Superior temporal gyrus (tissue), 1 donor: Measurements from ENCODE around the gene TRIM28.

Experiments
- DNase-seq: peaks from one replicate; pipeline ENCODE4 v3.0.0-alpha.2; 2016; ENCODE audit errors: extremely low spot score

The TRIM28 gene

DNA sequence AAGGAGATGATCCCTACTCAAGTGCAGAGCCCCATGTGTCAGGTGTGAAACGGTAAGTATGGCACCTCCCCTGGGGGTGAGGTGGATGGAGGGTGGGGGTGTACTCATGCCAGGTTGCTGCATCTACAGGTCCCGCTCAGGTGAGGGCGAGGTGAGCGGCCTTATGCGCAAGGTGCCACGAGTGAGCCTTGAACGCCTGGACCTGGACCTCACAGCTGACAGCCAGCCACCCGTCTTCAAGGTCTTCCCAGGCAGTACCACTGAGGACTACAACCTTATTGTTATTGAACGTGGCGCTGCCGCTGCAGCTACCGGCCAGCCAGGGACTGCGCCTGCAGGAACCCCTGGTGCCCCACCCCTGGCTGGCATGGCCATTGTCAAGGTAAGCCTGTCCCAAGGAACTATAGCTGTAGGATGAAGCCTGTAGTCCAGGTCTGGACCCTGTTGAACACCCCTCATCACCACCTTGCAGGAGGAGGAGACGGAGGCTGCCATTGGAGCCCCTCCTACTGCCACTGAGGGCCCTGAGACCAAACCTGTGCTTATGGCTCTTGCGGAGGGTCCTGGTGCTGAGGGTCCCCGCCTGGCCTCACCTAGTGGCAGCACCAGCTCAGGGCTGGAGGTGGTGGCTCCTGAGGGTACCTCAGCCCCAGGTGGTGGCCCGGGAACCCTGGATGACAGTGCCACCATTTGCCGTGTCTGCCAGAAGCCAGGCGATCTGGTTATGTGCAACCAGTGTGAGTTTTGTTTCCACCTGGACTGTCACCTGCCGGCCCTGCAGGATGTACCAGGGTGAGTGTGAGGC lies 5.2 kb downstream of the TRIM28 start:
- no peak for DNase-seq

- no peak for DNase-seq
These were observed 5.9 kb downstream of the TRIM28 start for GRCh38 chr19:58549664-58550361.

DNA sequence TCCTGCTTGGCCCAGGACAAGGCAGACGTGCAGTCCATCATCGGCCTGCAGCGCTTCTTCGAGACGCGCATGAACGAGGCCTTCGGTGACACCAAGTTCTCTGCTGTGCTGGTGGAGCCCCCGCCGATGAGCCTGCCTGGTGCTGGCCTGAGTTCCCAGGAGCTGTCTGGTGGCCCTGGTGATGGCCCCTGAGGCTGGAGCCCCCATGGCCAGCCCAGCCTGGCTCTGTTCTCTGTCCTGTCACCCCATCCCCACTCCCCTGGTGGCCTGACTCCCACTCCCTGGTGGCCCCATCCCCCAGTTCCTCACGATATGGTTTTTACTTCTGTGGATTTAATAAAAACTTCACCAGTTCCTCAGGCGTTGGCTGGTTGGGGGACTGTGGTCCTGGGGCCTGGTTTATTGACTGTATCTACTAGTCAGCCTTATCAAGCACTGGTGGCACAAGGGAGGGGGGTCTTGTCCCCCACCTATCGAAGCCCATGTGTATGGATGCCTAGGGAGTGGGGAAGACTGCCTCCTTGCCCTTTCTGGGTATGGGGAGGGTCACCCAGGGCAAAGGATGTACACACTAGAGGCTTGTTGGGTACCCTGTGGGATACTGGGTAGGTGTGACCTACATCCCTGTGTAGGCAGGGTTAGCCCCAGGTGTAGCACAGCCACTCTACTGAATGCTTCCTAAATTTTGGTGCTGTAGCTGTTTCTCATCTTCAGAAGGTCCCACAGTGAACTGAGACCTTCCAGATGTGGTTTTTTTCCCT lies 6.7 kb downstream of the TRIM28 start:
- no peak for DNase-seq

- no peak for DNase-seq
These were observed 7.2 kb downstream of the TRIM28 start for GRCh38 chr19:58551123-58551497.

DNA sequence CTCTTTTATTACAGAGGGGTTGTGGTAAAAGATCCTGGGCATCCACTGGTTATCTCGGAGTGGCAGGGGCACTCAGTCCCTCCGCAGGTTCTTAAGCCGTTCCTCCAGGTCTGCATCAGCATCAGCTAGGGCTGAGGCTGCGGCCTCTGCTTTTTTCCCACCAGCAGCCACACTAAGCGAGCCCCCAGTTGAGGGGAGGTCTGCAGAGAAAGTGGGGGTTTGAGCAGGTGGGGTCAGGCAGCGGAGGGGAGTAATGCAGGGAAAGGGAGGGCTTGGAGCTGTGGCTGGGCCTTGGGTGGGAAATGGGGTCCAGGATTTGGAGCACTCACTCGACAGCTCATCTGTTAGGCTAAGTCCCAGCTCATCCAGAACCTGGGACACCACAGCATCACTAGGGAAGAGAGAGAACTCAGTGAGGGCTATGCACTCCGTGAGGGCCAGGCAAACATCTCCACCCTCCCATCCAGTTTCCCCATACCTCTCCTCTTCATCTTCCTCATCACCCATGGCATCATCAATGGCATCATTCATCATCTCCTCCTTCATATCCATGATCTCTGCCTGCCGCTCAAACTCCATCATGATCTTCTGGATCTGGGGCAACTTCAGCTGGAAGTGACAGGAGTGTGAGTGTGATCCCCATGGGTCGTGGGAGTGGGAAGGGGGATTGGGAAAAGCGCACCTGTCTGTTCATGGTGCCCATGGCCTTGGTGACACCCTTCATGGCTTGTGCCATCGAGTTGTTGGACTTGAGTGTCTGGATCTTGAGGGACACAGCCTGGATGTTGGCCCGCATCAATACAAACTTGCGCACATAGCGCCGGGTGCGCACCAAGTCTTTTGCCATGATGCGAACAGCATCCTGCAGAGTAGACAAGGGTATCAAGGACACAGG lies 8.0 kb downstream of the TRIM28 start:
- DNase-seq, result no peak

GRCh38 chr19:58552655-58553054 lies 8.8 kb downstream of the TRIM28 start:
- DNase-seq, result no peak

DNA sequence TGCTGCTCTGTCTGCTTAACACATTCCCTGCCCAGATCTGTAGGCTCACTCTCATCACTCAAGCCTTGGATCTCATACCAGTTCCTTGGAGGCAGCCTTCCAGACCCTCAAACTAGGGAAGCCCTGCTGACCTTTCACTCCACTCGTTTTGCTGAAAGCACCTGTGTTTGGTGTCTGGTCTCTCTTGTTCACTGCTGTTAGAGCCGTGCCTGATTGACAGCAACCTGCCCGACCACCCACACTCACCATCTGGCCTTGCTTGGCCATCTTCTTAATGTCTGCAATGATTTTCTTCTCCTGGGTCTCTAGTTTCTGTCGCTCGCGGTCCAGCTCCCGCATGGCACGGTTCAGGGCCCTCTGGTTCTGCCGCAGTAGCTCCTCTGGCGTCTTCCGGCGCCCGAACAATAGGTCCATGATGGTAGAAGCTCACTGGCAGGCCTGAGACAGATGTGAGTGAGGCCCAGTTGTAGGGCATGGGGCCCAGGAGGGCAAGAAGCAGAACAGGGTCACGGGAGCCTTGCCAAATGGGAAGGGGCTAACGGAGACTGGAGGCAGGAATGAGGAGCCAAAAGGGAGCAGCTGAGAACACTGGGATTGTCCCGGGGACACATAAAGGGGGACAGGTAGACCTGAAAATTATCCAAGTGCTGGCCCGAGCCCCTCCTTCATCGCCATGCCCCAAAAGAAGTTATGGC lies 10.1 kb downstream of the TRIM28 start:
- DNase-seq, result no peak

DNA sequence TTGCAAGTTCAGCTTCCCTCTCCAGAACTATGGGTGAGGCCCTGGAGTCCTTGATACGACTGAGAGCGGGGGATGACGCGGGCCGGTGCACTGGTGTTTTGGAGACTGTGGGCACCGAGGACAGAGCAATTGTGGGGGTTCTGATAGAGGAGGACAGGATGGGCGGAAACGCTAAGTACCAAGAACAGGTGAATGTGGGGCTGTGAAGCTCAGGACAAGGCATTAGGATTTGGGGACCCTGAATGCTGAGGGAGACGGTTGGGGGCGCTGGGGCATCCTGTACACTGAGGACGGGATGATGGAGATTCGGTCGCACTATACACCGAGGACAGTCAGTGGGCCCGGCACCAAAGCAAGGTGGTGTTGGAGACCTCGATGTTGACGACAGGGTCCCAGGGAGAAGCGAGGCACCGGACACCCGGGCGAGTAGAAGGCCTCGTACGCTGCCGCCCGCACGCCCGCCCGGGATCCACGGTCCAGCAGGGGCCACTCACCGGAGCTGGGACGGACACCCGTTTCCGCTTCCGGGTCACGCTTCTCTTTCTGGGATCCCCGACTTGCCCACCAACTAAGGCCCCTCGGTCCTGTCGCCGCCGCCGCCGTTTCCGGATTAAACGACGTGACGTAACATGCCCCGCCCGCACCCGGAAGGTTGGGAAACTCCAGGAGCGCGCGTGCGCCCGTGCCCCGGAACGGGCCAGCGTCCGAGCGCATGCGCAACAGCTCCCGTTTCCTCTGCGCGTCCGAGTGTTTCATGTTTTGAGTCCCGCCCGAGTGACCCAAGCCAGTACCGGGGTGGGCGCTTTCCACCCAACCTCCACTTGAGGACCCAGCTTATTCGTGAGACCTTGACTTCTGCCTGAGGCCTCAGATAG lies 10.9 kb downstream of the TRIM28 start, which contains the start of gene CHMP2A:
CHMP2A (minus strand) TSS at position 612 of the 875 bp plus-strand sequence. CDS start 893 bp downstream, outside the sequence.
- peak; percentile 95 for DNase-seq

DNA sequence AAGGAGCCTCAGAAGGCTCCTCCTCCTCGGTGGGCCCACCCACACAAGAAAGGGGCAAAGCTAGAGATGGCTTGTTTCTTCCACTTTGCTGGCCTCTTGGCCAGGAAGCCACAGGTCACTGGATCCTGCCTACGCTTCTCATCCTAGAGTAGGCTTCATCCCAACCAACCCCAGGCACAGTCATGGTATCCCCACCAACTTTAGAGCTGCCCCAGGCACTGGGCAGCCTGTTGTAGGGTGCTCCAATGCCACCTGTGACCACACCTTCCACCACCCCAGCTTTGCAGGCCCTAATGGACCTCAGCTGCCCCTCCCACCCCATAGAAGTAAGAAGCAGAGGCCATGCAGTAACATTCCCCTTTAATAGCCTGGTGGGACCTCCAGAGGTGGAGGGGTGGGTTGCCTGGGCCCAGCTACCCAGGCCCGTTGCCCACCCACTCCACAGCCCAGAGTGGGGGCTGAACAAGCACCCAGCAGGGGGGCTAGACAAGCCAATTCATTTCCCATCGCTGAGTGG lies 11.6 kb downstream of the TRIM28 start:
- no peak for DNase-seq

DNA sequence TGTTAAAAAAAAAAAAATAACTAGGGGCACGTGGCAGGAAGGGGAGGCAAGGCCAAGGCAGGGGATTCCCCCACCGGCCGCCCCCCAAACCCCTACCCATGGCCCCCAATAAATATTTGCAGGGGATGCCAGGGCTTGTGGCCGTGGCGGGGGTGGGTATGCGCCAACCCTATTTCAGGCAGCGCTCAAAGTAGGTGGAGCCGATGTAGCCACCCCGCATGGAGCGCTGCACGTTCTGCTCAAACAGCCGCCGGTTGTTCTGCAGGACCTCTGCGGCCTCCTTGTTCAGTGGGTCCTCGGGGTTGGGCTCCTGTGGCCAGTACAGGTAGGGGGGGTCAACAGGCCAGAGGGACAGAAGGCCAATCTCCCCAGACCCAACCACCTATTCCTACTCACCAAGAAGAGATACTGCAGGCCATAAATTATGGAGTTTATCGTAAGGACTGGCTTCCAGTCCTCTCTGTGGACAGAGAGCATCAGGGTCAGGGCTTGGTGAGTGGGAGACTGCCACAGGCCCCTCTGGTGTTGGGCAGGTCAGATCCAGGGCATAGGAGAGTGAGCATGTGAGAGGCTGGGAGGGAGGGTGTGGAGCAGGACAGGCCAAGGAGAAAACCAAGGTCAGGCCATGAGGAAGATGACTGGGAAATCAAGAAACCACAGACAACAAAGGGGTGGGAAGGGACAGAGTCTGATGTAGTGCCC lies 12.2 kb downstream of the TRIM28 start:
- no peak for DNase-seq

GRCh38 chr19:58556622-58557220 lies 12.9 kb downstream of the TRIM28 start:
- DNase-seq, result no peak

DNA sequence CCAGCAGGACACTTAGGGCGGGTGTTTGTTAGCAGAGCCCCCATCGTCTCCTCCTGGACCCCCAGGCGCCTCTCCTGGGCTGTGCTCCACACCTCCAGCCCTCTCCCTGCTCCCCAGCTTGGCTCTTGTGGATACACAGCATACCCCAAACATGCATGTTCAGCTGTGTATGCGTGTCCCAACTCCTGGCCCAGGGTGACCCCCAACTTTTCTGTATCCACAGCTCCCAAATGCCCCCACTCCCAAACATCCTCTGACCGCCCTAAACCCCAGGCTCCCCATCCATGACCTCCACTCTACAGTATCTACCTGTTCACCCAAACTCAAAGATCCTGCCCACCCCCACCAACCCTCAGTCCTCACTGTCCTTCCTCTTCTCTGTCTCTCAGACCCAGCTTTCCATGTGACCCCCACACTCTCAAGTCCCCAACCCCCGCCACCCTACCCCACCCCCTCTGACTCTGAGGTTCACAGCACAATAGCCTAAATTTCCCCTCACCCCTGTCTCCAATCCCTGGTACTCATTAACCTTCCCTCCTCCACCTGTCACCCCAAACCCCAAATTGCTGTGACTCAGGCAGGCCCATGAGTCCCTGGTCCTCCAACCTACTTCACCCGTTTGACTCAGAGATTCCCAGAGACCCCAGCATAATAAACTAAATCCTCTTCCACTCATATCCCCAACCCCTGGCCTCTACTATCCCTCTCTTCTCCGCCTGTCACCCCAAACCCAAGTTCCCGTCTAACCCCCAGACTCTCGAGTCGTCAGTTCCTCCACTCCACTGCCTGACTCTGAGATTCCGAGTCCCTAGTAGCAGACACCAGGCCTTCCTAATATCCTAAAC lies 13.6 kb downstream of the TRIM28 start:
- no peak for DNase-seq

GRCh38 chr19:58558066-58558622 lies 14.3 kb downstream of the TRIM28 start, which contains the start of gene UBE2M:
Gene UBE2M, minus strand, starts transcription at chr19:58558611. Its CDS starts 230 bp downstream, at chr19:58558381.
- no peak for DNase-seq

- DNase-seq, result peak; percentile 97
These were observed 14.9 kb downstream of the TRIM28 start for GRCh38 chr19:58558623-58559274.

- peak; percentile 90 for DNase-seq
These were observed 15.6 kb downstream of the TRIM28 start for GRCh38 chr19:58559275-58560006.
